ENCODE results near the gene TGFBR3L.
"Not testable (repeated sequence)": the region's sequence is repeated elsewhere in the genome, so short reads cannot be mapped to it uniquely, and the experiment has no call there.

Gene TGFBR3L

GRCh38 chr19:7913652-7914051, 978 bp upstream of the TGFBR3L start:
- DNase-seq (ENCODE audit: low read depth, low spot score): no peak
- no peak overlapping the region for H3K4me3 ChIP-seq (ENCODE audit: low read length)

- no peak overlapping the region for H3K4me3 ChIP-seq (ENCODE audit: low read length)
- no peak for DNase-seq (ENCODE audit: low read depth, low spot score)
These were observed 531 bp upstream of the TGFBR3L start for GRCh38 chr19:7914099-7914498.

GRCh38 chr19:7915250-7916102, 846 bp downstream of the TGFBR3L start:
- DNase-seq (ENCODE audit: low read depth, low spot score): no peak
- H3K4me3 ChIP-seq (ENCODE audit: low read length): peak overlapping the region; percentile 54

GRCh38 chr19:7916103-7916954, 1.7 kb downstream of the TGFBR3L start:
- DNase-seq (ENCODE audit: low read depth, low spot score): peak; percentile 41
- H3K4me3 ChIP-seq (ENCODE audit: low read length): peak overlapping the region; percentile 54

- DNase-seq (ENCODE audit: low read depth, low spot score): no peak
These were observed 2.3 kb downstream of the TGFBR3L start for GRCh38 chr19:7916955-7917266.

GRCh38 chr19:7917267-7918061, 2.8 kb downstream of the TGFBR3L start:
- H3K4me3 ChIP-seq (ENCODE audit: low read length): no peak overlapping the region
- DNase-seq (ENCODE audit: low read depth, low spot score): no peak

More at GRCh38 chr19:7916955-7917266, 2.3 kb downstream of the TGFBR3L start:
- 0 out of 2 replicates have a peak overlapping the region, but pooled peaks have one; percentile 23 for H3K4me3 ChIP-seq (ENCODE audit: low read length)

GRCh38 chr19:7918062-7918614, 3.5 kb downstream of the TGFBR3L start:
- not testable (repeated sequence) for H3K4me3 ChIP-seq (ENCODE audit: low read length); DNase-seq (ENCODE audit: low read depth, low spot score)

- no peak overlapping the region for H3K4me3 ChIP-seq (ENCODE audit: low read length)
- DNase-seq (ENCODE audit: low read depth, low spot score): no peak
These were observed 4.2 kb downstream of the TGFBR3L start for GRCh38 chr19:7918615-7919421.

- peak; percentile 93 for DNase-seq (ENCODE audit: low read depth, low spot score)
These were observed 5.2 kb downstream of the TGFBR3L start, which contains the start of gene SNAPC2 for GRCh38 chr19:7919610-7920518. SNAPC2 (plus strand) TSS chr19:7920338; CDS start chr19:7920367, 29 bp downstream.

GRCh38 chr19:7920519-7921301, 6.1 kb downstream of the TGFBR3L start:
- peak; percentile 89 for DNase-seq (ENCODE audit: low read depth, low spot score)
- peak overlapping the region; percentile 67 for H3K4me3 ChIP-seq (ENCODE audit: low read length)

More at GRCh38 chr19:7919610-7920518, 5.2 kb downstream of the TGFBR3L start, which contains the start of gene SNAPC2:
- H3K4me3 ChIP-seq (ENCODE audit: low read length): peak within 1 kb of the TSS; percentile 67

GRCh38 chr19:7921302-7921966, 6.8 kb downstream of the TGFBR3L start:
- no peak for DNase-seq (ENCODE audit: low read depth, low spot score)
- H3K4me3 ChIP-seq (ENCODE audit: low read length): peak overlapping the region; percentile 55

GRCh38 chr19:7921967-7922835, 7.6 kb downstream of the TGFBR3L start:
- H3K4me3 ChIP-seq (ENCODE audit: low read length): no peak overlapping the region

GRCh38 chr19:7922836-7923195, 8.2 kb downstream of the TGFBR3L start:
- DNase-seq (ENCODE audit: low read depth, low spot score): no peak

More at GRCh38 chr19:7921967-7922835, 7.6 kb downstream of the TGFBR3L start:
- no peak for DNase-seq (ENCODE audit: low read depth, low spot score)

GRCh38 chr19:7923295-7924191, 8.9 kb downstream of the TGFBR3L start:
- H3K4me3 ChIP-seq (ENCODE audit: low read length): no peak overlapping the region
- no peak for DNase-seq (ENCODE audit: low read depth, low spot score)

More at GRCh38 chr19:7922836-7923195, 8.2 kb downstream of the TGFBR3L start:
- no peak overlapping the region for H3K4me3 ChIP-seq (ENCODE audit: low read length)

Data from Jurkat, Clone E6-1 (cell line).